WTC11 (cell line): ENCODE results near the gene ARHGAP23.
"Not testable (repeated sequence)": the region's sequence is repeated elsewhere in the genome, so short reads cannot be mapped to it uniquely, and the experiment has no call there.

Experiments
- CREB1 ChIP-seq: sonication (generic); formaldehyde crosslinking; IDR thresholded peaks from 2 replicates; pipeline ENCODE4 v1.8.0; 2023; ENCODE audit warnings: mild to moderate bottlenecking, missing genetic modification reagents
- CREM ChIP-seq: sonication (generic); formaldehyde crosslinking; IDR thresholded peaks from 2 replicates; pipeline ENCODE4 v1.8.1; 2022; ENCODE audit warnings: mild to moderate bottlenecking, missing genetic modification reagents, moderate library complexity
- CTCF ChIP-seq: fragments of 200-600 bp; IDR thresholded peaks from 2 replicates; pipeline ENCODE4 v1.8.0; 2022; ENCODE audit warnings: antibody characterized with exemption
- ETV6 ChIP-seq: sonication (generic); formaldehyde crosslinking; IDR thresholded peaks from 2 replicates; pipeline ENCODE4 v1.8.1; 2022; ENCODE audit warnings: mild to moderate bottlenecking, missing genetic modification reagents
- JUN ChIP-seq: sonication (generic); formaldehyde crosslinking; IDR thresholded peaks from 2 replicates; pipeline ENCODE4 v1.8.0; 2023; ENCODE audit warnings: mild to moderate bottlenecking, missing genetic modification reagents
- MAX ChIP-seq: sonication (generic); formaldehyde crosslinking; IDR thresholded peaks from 2 replicates; pipeline ENCODE4 v1.8.0; 2022; ENCODE audit warnings: mild to moderate bottlenecking, missing genetic modification reagents
- MLX ChIP-seq: sonication (generic); formaldehyde crosslinking; IDR thresholded peaks from 2 replicates; pipeline ENCODE4 v1.8.1; 2023; ENCODE audit warnings: mild to moderate bottlenecking, missing genetic modification reagents, moderate library complexity
- NR1H2 ChIP-seq: sonication (generic); formaldehyde crosslinking; IDR thresholded peaks from 2 replicates; pipeline ENCODE4 v1.9.0; 2021; ENCODE audit warnings: mild to moderate bottlenecking, moderate library complexity, missing genetic modification reagents
- OVOL2 ChIP-seq: fragments of 250-450 bp; sonication (Bioruptor Pico); IDR thresholded peaks from 2 replicates; pipeline ENCODE4 v1.9.0; 2021; ENCODE audit warnings: mild to moderate bottlenecking, borderline replicate concordance
- PRDM15 ChIP-seq: sonication (generic); formaldehyde crosslinking; IDR thresholded peaks from 2 replicates; pipeline ENCODE4 v1.8.0; 2022; ENCODE audit warnings: missing genetic modification reagents
- SMAD3 ChIP-seq: sonication (generic); formaldehyde crosslinking; IDR thresholded peaks from 2 replicates; pipeline ENCODE4 v1.8.0; 2022; ENCODE audit warnings: missing genetic modification reagents, mild to moderate bottlenecking, borderline replicate concordance
- SMAD4 ChIP-seq: sonication (generic); formaldehyde crosslinking; IDR thresholded peaks from 2 replicates; pipeline ENCODE4 v1.8.0; 2022; ENCODE audit warnings: mild to moderate bottlenecking, missing genetic modification reagents
- TEAD1 ChIP-seq: sonication (generic); formaldehyde crosslinking; IDR thresholded peaks from 2 replicates; pipeline ENCODE4 v1.8.0; 2022; ENCODE audit warnings: mild to moderate bottlenecking, missing genetic modification reagents
- ZNF138 ChIP-seq: sonication (generic); formaldehyde crosslinking; conservative IDR thresholded peaks from 2 replicates; pipeline ENCODE4 v1.8.1; 2022; ENCODE audit warnings: mild to moderate bottlenecking, moderate library complexity, missing genetic modification reagents

- TF ChIP-seq CTCF; CREB1 (CRISPR knock-in tag); SMAD4 (CRISPR knock-in tag); TEAD1; SMAD3 (CRISPR knock-in tag); ZNF138 (CRISPR knock-in tag); CREM (CRISPR knock-in tag); OVOL2; JUN; PRDM15; MLX; ETV6 (CRISPR knock-in tag); MAX (CRISPR knock-in tag); NR1H2 (CRISPR knock-in tag): not testable (repeated sequence)
Observed at GRCh38 chr17:38531761-38532160, 103.5 kb downstream of the ARHGAP23 start.
